ENCODE results near the gene C6orf58. TPM values are rescaled to one million over a fixed set of nuclear protein-coding genes. Genes with fewer than 3 reads are reported as not detected.

The C6orf58 gene
- total RNA-seq, 1 donor from 2014 or later: not detected

- no peak for TF ChIP-seq CTCF (IDR thresholded peaks at IDR 0.05)
- peaks cover 2% of the 10 kb centered on the region for H3K36me3 Mint-ChIP-seq (ENCODE audit: low read depth)
- H3K27me3 Mint-ChIP-seq (ENCODE audit: low read depth): peaks cover 24% of the 10 kb centered on the region
- H3K4me3 Mint-ChIP-seq (ENCODE audit: unreplicated experiment): no peak overlapping the region
- no peak for DNase-seq (ENCODE audit: low spot score)
- H3K9me3 Mint-ChIP-seq (ENCODE audit: low read depth): no peaks in the 10 kb centered on the region
- H3K4me1 Mint-ChIP-seq (ENCODE audit: low read depth): no peaks in the 10 kb centered on the region
- no peak overlapping the region for H3K27ac Mint-ChIP-seq (ENCODE audit: unreplicated experiment)
Measured at GRCh38 chr6:127608554-127609270, 31.7 kb downstream of the C6orf58 start.

- Mint-ChIP-seq H3K27me3 (ENCODE audit: low read depth) (peaks cover 14% of the 10 kb centered on the region), H3K9me3 (ENCODE audit: low read depth) (peaks cover 10% of the 10 kb centered on the region), H3K27ac (ENCODE audit: unreplicated experiment) (no peak overlapping the region), H3K4me1 (ENCODE audit: low read depth) (no peaks in the 10 kb centered on the region), H3K36me3 (ENCODE audit: low read depth) (no peaks in the 10 kb centered on the region), H3K4me3 (ENCODE audit: unreplicated experiment) (no peak overlapping the region)
- TF ChIP-seq CTCF (IDR thresholded peaks at IDR 0.05): no peak
- no peak for DNase-seq (ENCODE audit: low spot score)
Measured at GRCh38 chr6:127618729-127619128, 41.8 kb downstream of the C6orf58 start.

- H3K27ac Mint-ChIP-seq (ENCODE audit: unreplicated experiment): no peak overlapping the region
- no peak for DNase-seq (ENCODE audit: low spot score)
Measured at GRCh38 chr6:127630800-127631199, 53.8 kb downstream of the C6orf58 start.

GRCh38 chr6:127634178-127634577, 57.2 kb downstream of the C6orf58 start:
- TF ChIP-seq CTCF (IDR thresholded peaks at IDR 0.05): no peak
- no peak for DNase-seq (ENCODE audit: low spot score)
- peaks cover 19% of the 10 kb centered on the region for H3K27me3 Mint-ChIP-seq (ENCODE audit: low read depth)
- no peaks in the 10 kb centered on the region for H3K36me3 Mint-ChIP-seq (ENCODE audit: low read depth)
- H3K4me1 Mint-ChIP-seq (ENCODE audit: low read depth): no peaks in the 10 kb centered on the region
- H3K27ac Mint-ChIP-seq (ENCODE audit: unreplicated experiment): no peak overlapping the region
- H3K9me3 Mint-ChIP-seq (ENCODE audit: low read depth): no peaks in the 10 kb centered on the region
- no peak overlapping the region for H3K4me3 Mint-ChIP-seq (ENCODE audit: unreplicated experiment)

More at GRCh38 chr6:127630800-127631199, 53.8 kb downstream of the C6orf58 start:
- H3K4me1 Mint-ChIP-seq (ENCODE audit: low read depth): no peaks in the 10 kb centered on the region
- H3K9me3 Mint-ChIP-seq (ENCODE audit: low read depth): no peaks in the 10 kb centered on the region
- H3K4me3 Mint-ChIP-seq (ENCODE audit: unreplicated experiment): no peak overlapping the region
- TF ChIP-seq CTCF (IDR thresholded peaks at IDR 0.05): no peak
- no peaks in the 10 kb centered on the region for H3K36me3 Mint-ChIP-seq (ENCODE audit: low read depth)
- peaks cover 23% of the 10 kb centered on the region for H3K27me3 Mint-ChIP-seq (ENCODE audit: low read depth)

- DNase-seq (ENCODE audit: low spot score): no peak
Measured at GRCh38 chr6:127635091-127635490, 58.1 kb downstream of the C6orf58 start.

More at GRCh38 chr6:127635091-127635490, 58.1 kb downstream of the C6orf58 start:
- no peak for TF ChIP-seq CTCF (IDR thresholded peaks at IDR 0.05)
- Mint-ChIP-seq H3K9me3 (ENCODE audit: low read depth) (no peaks in the 10 kb centered on the region), H3K36me3 (ENCODE audit: low read depth) (no peaks in the 10 kb centered on the region), H3K4me1 (ENCODE audit: low read depth) (no peaks in the 10 kb centered on the region), H3K27ac (ENCODE audit: unreplicated experiment) (no peak overlapping the region), H3K4me3 (ENCODE audit: unreplicated experiment) (no peak overlapping the region), H3K27me3 (ENCODE audit: low read depth) (peaks cover 21% of the 10 kb centered on the region)

Measured in chondrocyte (in vitro differentiated cells).